Panc1 (cell line): ENCODE measurements around the gene RPL36A.

Source experiments
- CTCF ChIP-seq: fragments of 450-650 bp; IDR thresholded peaks from 2 replicates; pipeline ENCODE4 v1.5.1; 2017; ENCODE audit warnings: mild to moderate bottlenecking
- POLR2AphosphoS5 ChIP-seq: IDR thresholded peaks from 2 replicates; pipeline ENCODE4 v1.6.1; 2012; ENCODE audit warnings: mild to moderate bottlenecking, low read depth, low read length, moderate library complexity
- REST ChIP-seq, 2 experiments: IDR thresholded peaks; 2 replicates each; pipeline ENCODE4 v1.6.1; 2011 to 2012; ENCODE audit warnings: low read depth in 2 of 2, control low read depth in 1 of 2, low read length in 1 of 2, mild to moderate bottlenecking in 1 of 2, moderate library complexity in 1 of 2; ENCODE audit not compliant: insufficient read depth in 1 of 2
- TCF7L2 ChIP-seq: IDR thresholded peaks from 2 replicates; pipeline ENCODE4 v1.6.1; 2011; ENCODE audit warnings: mild to moderate bottlenecking, low read depth, low read length, inconsistent platforms

GRCh38 chrX:101442085-101442484, 51.3 kb downstream of the RPL36A start:
- no peak for TF ChIP-seq CTCF
- no peak for TF ChIP-seq REST (IDR thresholded peaks at IDR 0.05; ENCODE audit: insufficient read depth in 1 of 2, low read depth in 2 of 2, low read length in 1 of 2)
- no peak for TF ChIP-seq POLR2AphosphoS5
- no peak for TF ChIP-seq TCF7L2
